Thyroid gland (tissue), 4 donors: ENCODE results near the gene MRPS6. TPM values are rescaled to one million over a fixed set of nuclear protein-coding genes. Genes with fewer than 3 reads are reported as not detected.

Experiments used
- DNase-seq, 2 donors: peaks; one replicate each; pipeline ENCODE4 v3.0.0-alpha.2; 2019
- H3K27ac ChIP-seq, 3 donors: fragments of 200-600 bp; sonication (generic); 1 replicate in 2 of 3; 2 replicates in 1 of 3; pipeline ENCODE4 v1.5.1; 2016 to 2019; ENCODE audit warnings: mild to moderate bottlenecking in 1 of 3, moderate library complexity in 1 of 3
- H3K27me3 ChIP-seq: fragments of 200-600 bp; sonication (generic); one replicate; pipeline ENCODE4 v1.5.1; 2019
- H3K36me3 ChIP-seq, 2 donors: fragments of 200-600 bp; sonication (generic); one replicate each; pipeline ENCODE4 v1.5.1; 2016 to 2019
- H3K4me1 ChIP-seq, 2 donors: fragments of 200-600 bp; sonication (generic); one replicate each; pipeline ENCODE4 v1.5.1; 2017 to 2019
- H3K4me3 ChIP-seq, 3 donors: fragments of 200-600 bp; sonication (generic); replicated peaks in 1 of 3; 1 replicate in 2 of 3; 2 replicates in 1 of 3; pipeline ENCODE4 v1.5.1; 2016; ENCODE audit warnings: mild to moderate bottlenecking in 1 of 3
- H3K9me3 ChIP-seq: fragments of 200-600 bp; sonication (generic); one replicate; pipeline ENCODE4 v1.5.1; 2017
- POLR2A ChIP-seq, 2 donors: fragments of 450-650 bp; IDR thresholded peaks; one replicate each; pipeline ENCODE4 v1.6.1; 2017; ENCODE audit warnings: antibody characterized with exemption in 2 of 2, mild to moderate bottlenecking in 2 of 2, moderate library complexity in 1 of 2
- WGBS, 2 donors: methylation state at CpG; one replicate each; pipeline ENCODE4 v1.1.5; 2017; 5-methylcytosine and 5-hydroxymethylcytosine counted together
- intact Hi-C: fragments of 100-400 bp; cut with DNase I; formaldehyde crosslinking; loops from one replicate; pipeline ENCODE4 v1.15.1; 2023
- total RNA-seq, 4 donors: library from RNA; depleted of rRNA; stranded (reverse); fragments of >200 nt; gene quantifications; one replicate each; pipeline ENCODE4 v1.2.3, GENCODE V29; 2016
- TF ChIP-seq, protein P1 (sequence below), 6 experiments: fragments of 200-600 bp in 3 of 6; fragments of 450-650 bp in 3 of 6; sonication (generic) in 3 of 6; IDR thresholded peaks; one replicate each; pipeline ENCODE4 v1.5.1; 2016 to 2019; ENCODE audit warnings: antibody characterized with exemption in 6 of 6, mild to moderate bottlenecking in 2 of 6, inconsistent platforms in 1 of 6, moderate library complexity in 1 of 6

The MRPS6 gene
- total RNA-seq, 4 donors from 2014 or later = 64.9 to 104 (median 75.9) TPM

DNA sequence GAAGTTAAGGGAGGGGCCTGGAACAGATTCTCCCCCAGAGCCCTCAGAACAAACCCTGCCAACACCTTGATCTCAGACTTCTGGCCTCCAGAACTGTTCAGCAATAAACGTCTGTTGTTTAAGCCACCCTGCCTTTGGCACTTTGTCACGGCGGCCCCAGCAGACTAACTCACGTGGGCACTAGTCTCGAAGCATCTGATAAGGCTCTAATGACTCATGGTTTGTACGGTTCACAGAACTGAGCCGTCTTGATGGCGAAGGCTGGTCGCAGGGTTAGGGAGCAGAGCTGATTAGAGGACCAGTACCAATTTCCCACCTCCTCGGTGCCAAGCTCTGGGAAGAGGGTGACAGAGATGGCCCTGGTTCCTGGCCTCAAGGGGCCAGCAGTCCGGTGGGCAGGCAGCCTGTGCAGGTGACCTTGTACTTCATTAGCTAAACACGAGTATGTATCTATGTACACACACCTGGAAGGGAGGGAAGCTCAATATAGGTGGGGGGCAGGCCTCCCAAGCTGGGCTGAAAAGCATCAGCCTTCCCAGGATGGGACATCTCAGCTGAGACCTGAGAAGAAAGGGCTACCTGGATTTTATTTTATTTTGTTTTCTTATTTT is 112.8 kb downstream of the MRPS6 start:
- Histone ChIP-seq H3K4me3 (no peak overlapping the region), H3K4me1 (peaks cover 5 to 6% of the 10 kb centered on the region in 2 donors), H3K9me3 (no peaks in the 10 kb centered on the region), H3K27ac (no peak overlapping the region), H3K27me3 (no peaks in the 10 kb centered on the region), H3K36me3 (no peaks in the 10 kb centered on the region)
- DNase-seq = peak; percentile 20 to 56
- 76 to 84% methylated on average over 7 to 10 of the region's 12 CpGs for WGBS, 2 donors
- no peak for TF ChIP-seq POLR2A (IDR thresholded peaks at IDR 0.05)
- TF ChIP-seq, protein P1, sequence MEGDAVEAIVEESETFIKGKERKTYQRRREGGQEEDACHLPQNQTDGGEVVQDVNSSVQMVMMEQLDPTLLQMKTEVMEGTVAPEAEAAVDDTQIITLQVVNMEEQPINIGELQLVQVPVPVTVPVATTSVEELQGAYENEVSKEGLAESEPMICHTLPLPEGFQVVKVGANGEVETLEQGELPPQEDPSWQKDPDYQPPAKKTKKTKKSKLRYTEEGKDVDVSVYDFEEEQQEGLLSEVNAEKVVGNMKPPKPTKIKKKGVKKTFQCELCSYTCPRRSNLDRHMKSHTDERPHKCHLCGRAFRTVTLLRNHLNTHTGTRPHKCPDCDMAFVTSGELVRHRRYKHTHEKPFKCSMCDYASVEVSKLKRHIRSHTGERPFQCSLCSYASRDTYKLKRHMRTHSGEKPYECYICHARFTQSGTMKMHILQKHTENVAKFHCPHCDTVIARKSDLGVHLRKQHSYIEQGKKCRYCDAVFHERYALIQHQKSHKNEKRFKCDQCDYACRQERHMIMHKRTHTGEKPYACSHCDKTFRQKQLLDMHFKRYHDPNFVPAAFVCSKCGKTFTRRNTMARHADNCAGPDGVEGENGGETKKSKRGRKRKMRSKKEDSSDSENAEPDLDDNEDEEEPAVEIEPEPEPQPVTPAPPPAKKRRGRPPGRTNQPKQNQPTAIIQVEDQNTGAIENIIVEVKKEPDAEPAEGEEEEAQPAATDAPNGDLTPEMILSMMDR (IDR thresholded peaks at IDR 0.05) = no peak
- intact Hi-C loops = no loop called here

DNA sequence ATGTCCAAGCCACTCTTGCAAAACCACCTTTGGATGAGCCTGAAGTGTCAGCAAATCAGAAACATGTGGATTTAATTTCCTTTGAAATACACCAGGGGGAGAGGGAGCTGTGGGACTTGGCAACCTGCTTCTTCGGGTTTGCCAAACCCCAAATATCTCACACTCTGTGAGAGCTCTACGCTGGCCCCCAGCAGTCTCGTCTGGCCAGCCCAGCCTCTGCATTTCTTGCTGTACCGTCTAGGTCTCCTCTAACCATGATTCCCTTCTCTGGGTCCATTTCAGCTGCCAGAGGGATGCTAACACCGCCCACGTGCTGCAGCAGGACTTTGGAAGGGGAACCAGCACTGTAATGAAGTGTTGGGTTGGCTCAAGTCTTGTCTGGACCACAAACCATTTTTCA is 114.6 kb downstream of the MRPS6 start:
- intact Hi-C loops = no loop called here
- no peak overlapping the region for H3K4me3 ChIP-seq
- TF ChIP-seq, protein P1 (IDR thresholded peaks at IDR 0.05) = no peak
- no peak for TF ChIP-seq POLR2A (IDR thresholded peaks at IDR 0.05)
- no peak overlapping the region for H3K27ac ChIP-seq
- H3K4me1 ChIP-seq = no peaks in the 10 kb centered on the region
- DNase-seq = peak in 1 of 2 donors; percentile 12
- WGBS, 2 donors = 73 to 82% methylated on average over 6 of the region's 6 CpGs
- no peaks in the 10 kb centered on the region for H3K36me3 ChIP-seq
- no peaks in the 10 kb centered on the region for H3K9me3 ChIP-seq
- H3K27me3 ChIP-seq = no peaks in the 10 kb centered on the region

DNA sequence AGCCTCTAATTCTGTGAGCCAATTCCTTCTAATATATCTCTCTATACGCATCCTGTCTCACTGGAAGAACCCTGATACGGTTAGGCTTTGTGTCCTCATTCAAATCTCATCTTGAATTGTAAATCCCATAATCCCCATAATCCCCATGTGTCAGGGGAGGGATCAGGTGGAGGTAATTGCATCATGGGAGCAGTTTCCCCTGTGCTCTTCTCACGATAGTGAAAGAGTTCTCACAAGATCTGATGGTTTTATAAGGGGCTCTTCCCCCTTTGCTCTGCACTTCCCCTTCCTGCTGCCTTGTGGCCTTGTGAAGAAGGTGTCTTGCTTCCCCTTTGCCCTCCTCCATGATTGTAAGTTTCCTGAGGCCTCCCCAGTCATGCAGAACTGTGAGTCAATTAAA is 116.1 kb downstream of the MRPS6 start:
- no peaks in the 10 kb centered on the region for H3K9me3 ChIP-seq
- no peak overlapping the region for H3K27ac ChIP-seq
- TF ChIP-seq POLR2A (IDR thresholded peaks at IDR 0.05) = no peak
- TF ChIP-seq, protein P1 (IDR thresholded peaks at IDR 0.05) = no peak
- no peak for DNase-seq
- no peaks in the 10 kb centered on the region for H3K36me3 ChIP-seq
- WGBS, 2 donors = 84 to 87% methylated on average over 3 of the region's 3 CpGs
- peaks cover 0 to 6% of the 10 kb centered on the region in 2 donors for H3K4me1 ChIP-seq
- H3K4me3 ChIP-seq = no peak overlapping the region
- intact Hi-C loops = no loop called here
- no peaks in the 10 kb centered on the region for H3K27me3 ChIP-seq

DNA sequence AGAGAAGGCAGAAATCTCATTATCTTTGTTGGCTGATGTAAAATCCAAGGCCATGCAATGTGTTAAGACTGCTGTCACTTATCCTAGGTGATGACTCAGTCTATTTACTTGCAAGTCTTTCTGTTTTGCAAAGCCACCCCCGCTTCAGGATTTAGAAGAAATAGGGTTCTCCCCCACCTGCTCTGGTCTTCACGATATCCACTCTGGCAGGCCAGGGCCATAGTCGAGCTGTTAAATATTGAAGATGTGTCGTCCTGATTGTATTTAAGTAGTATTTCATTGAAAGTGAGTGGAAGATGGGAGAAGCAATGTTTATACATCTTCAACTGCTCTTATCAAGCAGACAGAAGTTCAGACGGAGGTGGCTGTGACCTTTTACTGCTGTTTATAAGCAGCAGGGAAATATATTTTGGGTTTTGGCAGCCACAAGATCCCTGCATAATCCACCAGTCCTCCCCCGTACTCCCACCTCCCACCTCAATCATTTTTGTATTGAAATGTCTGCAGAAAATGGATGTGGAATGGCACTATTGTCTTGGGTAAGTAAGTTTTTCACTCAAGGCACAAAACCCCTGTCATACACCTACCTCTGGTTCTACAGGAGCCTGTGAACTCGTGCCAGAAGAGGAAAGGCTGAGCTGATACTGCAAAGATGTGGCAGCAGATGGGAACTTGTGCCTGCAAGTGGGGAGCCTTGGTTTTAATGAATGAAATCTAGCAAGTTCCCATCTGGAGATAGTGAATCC is 117.4 kb downstream of the MRPS6 start:
- TF ChIP-seq, protein P1 (IDR thresholded peaks at IDR 0.05) = no peak
- no peak for TF ChIP-seq POLR2A (IDR thresholded peaks at IDR 0.05)
- Histone ChIP-seq H3K4me1 (peaks cover 0 to 6% of the 10 kb centered on the region in 2 donors), H3K36me3 (no peaks in the 10 kb centered on the region), H3K9me3 (no peaks in the 10 kb centered on the region), H3K27ac (no peak overlapping the region), H3K4me3 (no peak overlapping the region), H3K27me3 (no peaks in the 10 kb centered on the region)
- intact Hi-C loops = no loop called here
- 88 to 94% methylated on average over 7 of the region's 7 CpGs for WGBS, 2 donors
- no peak for DNase-seq

DNA sequence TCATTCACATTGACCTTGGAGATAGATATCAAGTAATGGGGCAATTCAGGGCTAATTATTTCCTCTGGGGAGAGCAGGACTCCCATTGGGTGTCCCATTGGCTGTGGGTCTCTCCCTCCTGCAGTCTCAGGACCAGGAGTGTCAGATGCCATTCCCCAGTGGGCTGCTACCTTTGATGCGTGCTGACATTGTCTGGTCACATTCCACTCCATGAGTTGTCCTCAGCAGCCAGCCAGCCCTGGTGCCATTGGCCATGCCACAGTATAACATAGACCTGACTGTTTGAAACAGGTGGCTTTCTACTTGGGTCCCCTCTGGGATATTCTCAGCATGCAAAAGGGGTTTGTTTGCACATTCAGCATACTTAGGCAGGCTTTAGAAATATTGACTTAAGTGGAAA is 118.5 kb downstream of the MRPS6 start:
- WGBS, 2 donors = 91 to 100% methylated on average over 1 of the region's 1 CpG
- Histone ChIP-seq H3K36me3 (no peaks in the 10 kb centered on the region), H3K9me3 (no peaks in the 10 kb centered on the region), H3K27ac (no peak overlapping the region), H3K4me3 (no peak overlapping the region), H3K27me3 (no peaks in the 10 kb centered on the region), H3K4me1 (peaks cover 6 to 7% of the 10 kb centered on the region in 2 donors)
- TF ChIP-seq, protein P1 (IDR thresholded peaks at IDR 0.05) = no peak
- no peak for TF ChIP-seq POLR2A (IDR thresholded peaks at IDR 0.05)
- no peak for DNase-seq
- intact Hi-C loops = no loop called here
